Activated T-cell treated with anti-CD3 and anti-CD28 coated beads, Interleukin-2, amount 50 U/mL, for 48 hours (primary cell): ENCODE data around the gene OLFML2A.

Source experiments
- DNase-seq, 2 experiments: peaks; one replicate each; pipeline ENCODE4 v3.0.0-alpha.2; 2020

The OLFML2A gene

GRCh38 chr9:124800306-124801259 lies 23.6 kb downstream of the OLFML2A start:
- DNase-seq: no peak

DNA sequence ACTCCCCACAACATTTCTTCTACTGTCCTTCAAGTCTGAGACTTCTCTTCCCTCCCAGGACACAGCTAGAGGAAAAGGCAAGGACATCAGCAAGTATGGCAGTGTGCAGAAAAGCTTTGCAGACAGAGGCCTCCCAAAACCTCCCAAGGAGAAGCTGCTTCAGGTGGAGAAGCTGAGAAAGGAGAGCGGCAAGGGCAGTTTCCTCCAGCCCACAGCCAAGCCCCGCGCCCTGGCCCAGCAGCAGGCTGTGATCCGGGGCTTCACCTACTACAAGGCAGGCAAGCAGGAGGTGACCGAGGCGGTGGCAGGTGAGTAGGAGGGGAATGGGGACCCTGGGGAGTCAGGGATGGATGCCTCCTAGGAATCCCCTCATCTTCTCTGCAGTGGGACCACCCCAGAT lies 24.4 kb downstream of the OLFML2A start:
- no peak for DNase-seq

- no peak for DNase-seq
Observed at GRCh38 chr9:124802426-124802825, 25.5 kb downstream of the OLFML2A start.

DNA sequence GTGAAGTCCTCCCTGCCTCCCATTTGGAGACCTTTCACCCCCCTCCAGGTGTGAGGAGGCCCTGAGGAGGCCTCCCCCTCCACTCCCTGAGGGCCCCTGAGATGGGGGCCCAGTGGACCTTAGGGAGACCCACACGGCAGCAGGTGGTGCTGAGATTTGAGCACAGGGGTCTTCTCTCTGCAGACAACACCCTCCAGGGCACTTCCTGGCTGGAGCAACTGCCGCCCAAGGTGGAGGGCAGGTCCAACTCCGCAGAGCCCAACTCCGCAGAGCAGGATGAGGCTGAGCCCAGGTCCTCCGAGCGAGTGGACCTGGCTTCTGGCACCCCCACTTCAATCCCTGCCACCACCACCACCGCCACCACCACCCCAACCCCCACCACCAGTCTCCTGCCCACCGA lies 27.0 kb downstream of the OLFML2A start:
- DNase-seq: no peak

DNA sequence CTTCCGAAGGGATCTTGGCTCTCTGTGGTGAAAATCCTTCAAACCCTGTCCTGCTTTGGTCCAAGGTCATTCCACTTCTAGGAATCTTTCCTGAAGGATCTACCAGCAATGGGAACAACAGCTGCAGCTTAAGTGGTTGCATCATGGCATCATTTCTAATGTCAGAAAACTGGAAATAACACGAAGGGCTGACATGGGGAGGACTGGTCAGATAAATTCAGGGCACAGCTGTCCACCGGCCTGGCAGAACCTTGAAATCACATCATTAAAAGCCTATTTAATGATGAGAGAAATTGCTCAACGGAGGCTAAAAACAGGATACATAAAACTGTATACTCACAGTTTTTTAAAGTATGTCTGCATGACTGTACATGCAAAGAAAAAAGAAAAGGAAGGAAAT lies 28.3 kb downstream of the OLFML2A start:
- no peak for DNase-seq

DNA sequence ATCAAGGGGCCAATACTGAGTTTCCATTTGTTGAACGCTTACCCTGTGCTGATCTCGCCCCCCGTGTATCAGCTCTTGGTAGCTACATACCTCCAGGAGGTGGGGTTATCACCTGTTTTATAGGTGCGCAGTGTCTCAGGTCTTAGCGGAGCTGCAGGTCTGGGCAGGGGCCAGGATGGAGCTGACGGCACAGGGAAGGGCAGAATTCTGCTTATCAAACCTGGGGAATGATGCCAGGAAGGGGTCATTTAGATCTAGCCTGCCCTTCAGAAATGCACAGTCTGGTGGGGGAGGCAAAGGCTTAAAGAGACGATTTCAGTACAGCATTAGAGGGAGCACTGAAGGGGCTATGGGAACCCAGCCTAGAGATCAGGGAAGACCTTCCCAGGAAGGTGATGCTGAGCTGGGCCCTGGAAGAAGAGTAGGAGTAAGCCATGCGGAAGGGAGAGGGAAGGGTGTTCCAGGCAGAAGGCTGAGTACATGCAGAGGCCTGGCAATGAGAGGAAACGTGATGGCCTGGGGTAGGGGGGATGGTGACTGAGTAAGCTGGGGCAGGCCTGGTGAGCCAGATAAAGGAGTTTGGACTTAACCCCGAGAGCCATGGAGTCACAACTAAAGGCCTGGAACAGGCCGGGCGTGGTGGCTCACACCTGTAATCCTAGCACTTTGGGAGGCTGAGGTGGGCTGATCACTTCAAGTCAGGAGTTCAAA lies 31.5 kb downstream of the OLFML2A start:
- no peak for DNase-seq

- DNase-seq: no peak
Observed at GRCh38 chr9:124809211-124809610, 32.3 kb downstream of the OLFML2A start.

DNA sequence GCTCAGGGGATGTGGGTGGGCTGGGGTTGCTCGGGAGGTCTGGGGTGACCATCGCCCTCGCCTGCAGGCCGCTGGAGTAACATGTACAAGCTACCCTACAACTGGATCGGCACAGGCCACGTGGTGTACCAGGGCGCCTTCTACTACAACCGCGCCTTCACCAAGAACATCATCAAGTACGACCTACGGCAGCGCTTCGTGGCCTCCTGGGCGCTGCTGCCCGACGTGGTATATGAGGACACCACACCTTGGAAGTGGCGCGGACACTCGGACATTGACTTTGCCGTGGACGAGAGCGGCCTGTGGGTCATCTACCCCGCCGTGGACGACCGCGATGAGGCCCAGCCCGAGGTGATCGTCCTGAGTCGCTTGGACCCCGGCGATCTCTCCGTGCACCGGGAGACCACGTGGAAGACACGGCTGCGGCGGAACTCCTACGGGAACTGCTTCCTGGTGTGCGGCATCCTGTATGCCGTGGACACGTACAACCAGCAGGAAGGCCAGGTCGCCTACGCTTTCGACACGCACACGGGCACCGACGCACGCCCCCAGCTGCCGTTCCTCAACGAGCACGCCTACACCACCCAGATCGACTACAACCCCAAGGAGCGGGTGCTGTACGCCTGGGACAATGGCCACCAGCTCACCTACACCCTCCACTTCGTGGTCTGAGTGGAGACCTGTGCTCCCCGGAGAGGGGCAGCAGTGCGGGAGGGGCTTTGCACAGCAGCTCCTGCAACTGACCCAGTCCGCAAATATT lies 33.0 kb downstream of the OLFML2A start:
- DNase-seq: no peak

DNA sequence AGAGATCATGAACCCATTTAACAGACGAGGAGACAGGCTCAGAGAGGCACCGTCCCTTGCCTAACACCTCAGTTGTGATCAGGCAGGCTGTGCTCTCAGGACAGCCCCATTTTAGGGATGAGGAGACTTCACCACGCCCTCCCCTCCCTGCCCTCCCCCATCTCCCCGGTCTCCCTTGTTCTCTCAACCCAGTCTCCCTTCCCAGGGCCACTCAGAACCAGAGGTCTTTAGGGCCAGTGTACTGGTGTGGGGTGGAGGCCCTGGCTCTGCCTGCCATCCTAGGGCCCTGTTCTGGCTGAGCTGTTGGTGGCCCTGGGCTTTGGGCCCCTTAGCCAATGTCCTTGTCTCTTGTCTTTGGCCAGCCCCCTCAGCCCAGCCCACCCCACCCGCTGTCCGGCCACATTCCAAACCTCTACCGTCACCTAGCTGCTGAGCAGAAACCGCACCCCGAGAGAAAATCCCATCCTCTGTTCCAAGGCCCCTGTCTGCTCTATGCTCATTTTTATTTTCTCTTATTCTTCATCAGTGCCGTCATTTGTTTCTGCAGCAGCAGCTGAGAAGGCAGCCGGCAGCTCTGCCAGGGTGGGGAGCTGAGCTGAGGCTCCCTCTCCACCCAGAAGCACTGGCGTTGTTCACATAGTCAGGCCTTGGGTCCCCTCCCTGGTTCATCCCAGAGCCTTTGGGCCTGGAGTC lies 33.9 kb downstream of the OLFML2A start:
- DNase-seq: no peak

GRCh38 chr9:124812441-124812876 lies 35.5 kb downstream of the OLFML2A start:
- DNase-seq: peak in 1 of 2 experiments; percentile 29

DNA sequence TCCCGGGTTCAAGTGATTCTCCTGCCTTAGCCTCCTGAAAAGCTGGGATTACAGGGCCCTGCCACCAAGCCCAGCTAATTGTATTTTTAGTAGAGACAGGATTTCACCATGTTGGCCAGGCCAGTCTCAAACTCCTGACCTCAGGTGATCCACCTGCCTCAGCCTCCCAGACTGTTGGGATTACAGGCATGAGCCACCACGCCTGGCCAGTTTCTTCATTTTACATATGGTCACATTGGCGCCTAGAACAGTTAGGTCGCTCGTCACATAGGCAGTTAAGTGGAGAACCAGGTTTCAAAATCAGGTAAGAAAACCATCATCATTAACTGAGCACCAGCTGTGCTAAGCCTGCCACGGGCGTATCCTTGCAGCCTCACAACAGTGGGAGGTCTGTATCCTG lies 36.1 kb downstream of the OLFML2A start:
- DNase-seq: no peak

- no peak for DNase-seq
Observed at GRCh38 chr9:124813501-124814163, 36.7 kb downstream of the OLFML2A start.

- no peak for DNase-seq
Observed at GRCh38 chr9:124814164-124814535, 37.2 kb downstream of the OLFML2A start.

- no peak for DNase-seq
Observed at GRCh38 chr9:124815601-124816000, 38.7 kb downstream of the OLFML2A start.

DNA sequence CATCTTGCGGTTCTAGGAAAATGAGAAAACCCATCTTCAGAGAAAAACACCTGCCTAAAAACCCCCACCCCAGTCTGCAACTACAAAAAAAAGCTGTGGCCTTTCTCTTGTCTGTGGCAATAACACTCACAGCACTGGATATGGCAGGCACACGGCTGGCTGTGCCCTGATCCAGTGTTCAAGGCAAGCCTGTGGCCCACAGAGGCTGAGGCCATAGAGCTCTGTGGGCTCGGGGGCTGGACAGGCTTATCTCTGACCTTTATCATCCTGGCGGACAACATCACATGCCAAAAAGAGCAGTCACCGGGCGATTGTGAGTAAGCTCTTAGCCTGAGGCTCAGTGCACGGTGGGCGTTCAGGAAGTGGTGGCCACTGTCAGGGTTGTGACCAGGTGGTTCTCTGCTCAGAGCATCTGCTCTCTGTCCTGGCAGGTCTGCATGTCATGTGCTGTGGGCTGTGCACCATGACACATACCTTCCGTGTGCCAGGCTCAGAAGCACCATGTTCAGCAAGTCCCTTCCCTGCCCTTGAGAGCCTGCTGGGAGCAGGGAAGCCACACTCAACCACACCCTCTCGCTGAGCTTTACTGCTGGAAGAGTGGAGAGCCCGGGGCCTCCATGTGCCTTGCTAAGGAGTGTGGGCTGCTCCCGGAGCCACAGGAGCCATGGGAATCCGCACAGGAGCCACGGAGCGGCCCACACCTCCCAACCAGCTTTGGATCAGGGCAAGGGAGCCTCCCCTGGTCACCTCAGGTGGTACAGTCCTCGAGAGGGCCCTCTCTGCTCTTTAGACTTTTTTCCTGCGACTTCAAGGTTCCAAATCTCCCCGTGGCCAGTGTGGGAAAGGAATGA lies 41.7 kb downstream of the OLFML2A start:
- DNase-seq: peak; percentile 23 to 36

DNA sequence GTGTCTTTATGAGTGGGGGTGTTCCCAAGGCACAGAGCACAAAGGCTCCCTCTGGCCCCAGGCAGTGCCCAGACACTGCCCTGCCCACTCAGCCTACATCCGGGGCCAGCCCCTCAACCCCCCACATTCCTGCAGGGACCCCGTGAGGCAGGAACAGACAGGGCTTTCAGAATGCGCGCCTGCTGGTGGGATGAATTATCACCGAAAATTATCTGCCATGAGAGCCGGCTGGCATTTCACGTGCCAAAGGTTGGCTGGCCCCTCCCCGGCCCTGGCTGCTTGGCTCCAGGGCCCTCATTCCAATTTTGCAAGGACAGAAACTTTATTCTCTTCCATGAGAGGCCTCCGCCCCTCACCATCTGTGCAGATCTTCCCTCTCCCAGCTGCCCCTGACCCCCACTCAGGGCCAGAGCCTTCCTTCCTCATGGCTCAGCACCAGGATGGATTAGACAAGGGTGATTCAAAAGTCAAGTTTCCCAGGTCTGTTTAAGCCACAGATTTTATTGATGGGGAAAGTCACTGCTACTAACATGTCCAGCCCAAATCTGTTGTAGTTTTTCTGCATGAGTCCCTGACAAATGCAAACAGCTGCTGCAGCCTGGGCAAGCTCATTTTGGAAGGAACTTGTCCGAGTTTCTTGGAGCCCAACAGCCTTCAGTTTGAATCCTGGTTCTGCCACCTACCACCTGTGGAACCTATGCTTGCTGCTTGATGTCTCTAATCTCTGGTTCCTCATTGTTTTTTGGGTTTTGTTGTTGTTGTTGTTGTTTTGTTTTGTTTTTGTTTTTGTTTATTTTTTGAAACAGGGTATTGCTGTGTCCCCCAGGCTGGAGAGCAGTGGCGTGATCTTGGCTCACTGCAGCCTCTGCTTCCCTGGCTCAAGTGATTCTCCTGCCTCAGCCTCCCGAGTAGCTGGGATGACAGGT lies 44.0 kb downstream of the OLFML2A start:
- DNase-seq: no peak

GRCh38 chr9:124828489-124829333 lies 51.8 kb downstream of the OLFML2A start:
- no peak for DNase-seq

- no peak for DNase-seq
Observed at GRCh38 chr9:124829334-124829669, 52.4 kb downstream of the OLFML2A start.

DNA sequence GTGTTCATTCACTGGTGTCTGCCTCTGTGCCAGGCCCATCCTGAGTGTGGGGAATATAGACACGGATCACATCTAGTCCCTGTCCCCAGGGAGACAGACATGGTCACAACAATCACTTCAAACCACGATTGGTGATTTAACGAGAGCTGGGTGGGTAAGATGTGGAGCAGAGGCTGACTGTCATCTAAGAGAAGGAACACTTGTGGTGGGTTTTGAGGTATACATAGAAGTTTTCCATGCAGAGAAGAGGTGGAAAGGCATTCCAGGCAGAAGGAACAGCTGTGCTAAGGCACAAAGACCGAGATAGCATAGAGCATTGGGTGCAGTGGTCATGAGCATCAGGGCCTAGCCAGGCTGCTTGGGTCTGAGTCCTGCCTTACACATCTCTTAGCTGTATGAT lies 53.7 kb downstream of the OLFML2A start:
- no peak for DNase-seq
